Tibial nerve (tissue), 4 donors: ENCODE measurements around the gene KDM4C. TPM values are rescaled to one million over a fixed set of nuclear protein-coding genes. Genes with fewer than 3 reads are reported as not detected.

Experiments
- DNase-seq, 2 donors: peaks; one replicate each; pipeline ENCODE4 v3.0.0-alpha.2; 2019; ENCODE audit warnings: low spot score in 2 of 2
- H3K27ac ChIP-seq, 4 donors: fragments of 200-600 bp; sonication (generic) in 3 of 4; one replicate each; pipeline ENCODE4 v1.5.1; 2017 to 2019; ENCODE audit warnings: mild to moderate bottlenecking in 1 of 4
- H3K27me3 ChIP-seq, 2 donors: fragments of 200-600 bp; sonication (generic) in 1 of 2; one replicate each; pipeline versions ENCODE4 v1.5.1 to v1.6.0; 2017 to 2019
- H3K36me3 ChIP-seq, 3 donors: fragments of 200-600 bp; sonication (generic); one replicate each; pipeline ENCODE4 v1.5.1; 2018 to 2019
- H3K4me1 ChIP-seq, 4 donors: fragments of 200-600 bp; sonication (generic) in 3 of 4; one replicate each; pipeline ENCODE4 v1.5.1; 2017 to 2019
- H3K4me3 ChIP-seq, 4 donors: fragments of 200-600 bp; sonication (generic) in 3 of 4; one replicate each; pipeline ENCODE4 v1.5.1; 2017 to 2019; ENCODE audit warnings: mild to moderate bottlenecking in 1 of 4, moderate library complexity in 1 of 4
- H3K9me3 ChIP-seq, 4 donors: fragments of 200-600 bp; sonication (generic) in 3 of 4; one replicate each; pipeline ENCODE4 v1.5.1; 2017 to 2019
- CTCF ChIP-seq, 5 experiments: fragments of 200-600 bp in 3 of 5; fragments of 450-650 bp in 2 of 5; sonication (generic) in 3 of 5; IDR thresholded peaks; one replicate each; pipeline ENCODE4 v1.5.1; 2016 to 2019; ENCODE audit warnings: antibody characterized with exemption in 5 of 5, mild to moderate bottlenecking in 3 of 5, moderate library complexity in 2 of 5
- EP300 ChIP-seq, 2 donors: sonication (generic); formaldehyde crosslinking; IDR thresholded peaks; one replicate each; pipeline ENCODE4 v1.6.1; 2017; ENCODE audit warnings: antibody characterized with exemption in 2 of 2, mild to moderate bottlenecking in 1 of 2
- POLR2A ChIP-seq, 2 donors: fragments of 450-650 bp; IDR thresholded peaks; one replicate each; pipeline ENCODE4 v1.6.1; 2017; ENCODE audit warnings: antibody characterized with exemption in 2 of 2, mild to moderate bottlenecking in 2 of 2, moderate library complexity in 2 of 2
- WGBS, 2 donors: methylation state at CpG; one replicate each; pipeline ENCODE4 v1.1.5; 2018; 5-methylcytosine and 5-hydroxymethylcytosine counted together
- total RNA-seq, 4 donors: library from RNA; depleted of rRNA; stranded (reverse); fragments of >200 nt; gene quantifications; one replicate each; pipeline ENCODE4 v1.1.0, GENCODE V29; 2016

KDM4C gene
- total RNA-seq, 4 donors from 2014 or later: 27.8 to 47.7 (median 38.1) TPM

- no peak for TF ChIP-seq EP300 (IDR thresholded peaks at IDR 0.05)
- no peak for TF ChIP-seq POLR2A (IDR thresholded peaks at IDR 0.05)
- TF ChIP-seq CTCF (IDR thresholded peaks at IDR 0.05): no peak
- DNase-seq: no peak
- Histone ChIP-seq H3K4me3 (no peak overlapping the region), H3K9me3 (no peaks in the 10 kb centered on the region), H3K36me3 (peaks cover 0 to 11% (median 0%) of the 10 kb centered on the region in 3 donors), H3K27me3 (no peaks in the 10 kb centered on the region), H3K4me1 (peaks cover 0 to 13% (median 0%) of the 10 kb centered on the region in 4 donors), H3K27ac (no peak overlapping the region)
- WGBS, 2 donors: 76 to 96% methylated on average over 7 of the region's 7 CpGs
Observed at GRCh38 chr9:7097040-7097715, 339.4 kb downstream of the KDM4C start.

GRCh38 chr9:7097785-7098752, 340.3 kb downstream of the KDM4C start:
- no peak overlapping the region for H3K4me3 ChIP-seq
- no peak overlapping the region for H3K27ac ChIP-seq
- 71 to 79% methylated on average over 3 of the region's 3 CpGs for WGBS, 2 donors
- TF ChIP-seq POLR2A (IDR thresholded peaks at IDR 0.05) (no peak), CTCF (IDR thresholded peaks at IDR 0.05) (no peak), EP300 (IDR thresholded peaks at IDR 0.05) (no peak)
- DNase-seq: no peak
- H3K4me1 ChIP-seq: peaks cover 0 to 13% (median 0%) of the 10 kb centered on the region in 4 donors
- peaks cover 0 to 11% (median 0%) of the 10 kb centered on the region in 3 donors for H3K36me3 ChIP-seq
- no peaks in the 10 kb centered on the region for H3K27me3 ChIP-seq
- no peaks in the 10 kb centered on the region for H3K9me3 ChIP-seq

GRCh38 chr9:7103367-7103766, 345.6 kb downstream of the KDM4C start:
- 74 to 79% methylated on average over 7 of the region's 7 CpGs for WGBS, 2 donors
- H3K36me3 ChIP-seq: peaks cover 0 to 39% (median 5%) of the 10 kb centered on the region in 3 donors
- H3K4me1 ChIP-seq: no peaks in the 10 kb centered on the region
- TF ChIP-seq POLR2A (IDR thresholded peaks at IDR 0.05) (no peak), EP300 (IDR thresholded peaks at IDR 0.05) (no peak), CTCF (IDR thresholded peaks at IDR 0.05) (no peak)
- H3K9me3 ChIP-seq: no peaks in the 10 kb centered on the region
- no peak for DNase-seq
- no peak overlapping the region for H3K27ac ChIP-seq
- H3K4me3 ChIP-seq: no peak overlapping the region
- no peaks in the 10 kb centered on the region for H3K27me3 ChIP-seq

GRCh38 chr9:7103771-7104170, 346.0 kb downstream of the KDM4C start:
- DNase-seq: no peak
- Histone ChIP-seq H3K4me1 (no peaks in the 10 kb centered on the region), H3K27me3 (no peaks in the 10 kb centered on the region), H3K4me3 (no peak overlapping the region), H3K27ac (no peak overlapping the region), H3K36me3 (peaks cover 0 to 40% (median 5%) of the 10 kb centered on the region in 3 donors), H3K9me3 (no peaks in the 10 kb centered on the region)
- no peak for TF ChIP-seq EP300 (IDR thresholded peaks at IDR 0.05)
- no peak for TF ChIP-seq CTCF (IDR thresholded peaks at IDR 0.05)
- TF ChIP-seq POLR2A (IDR thresholded peaks at IDR 0.05): no peak
- 80 to 84% methylated on average over 6 of the region's 6 CpGs for WGBS, 2 donors

- no peaks in the 10 kb centered on the region for H3K4me1 ChIP-seq
- TF ChIP-seq CTCF (IDR thresholded peaks at IDR 0.05) (no peak), EP300 (IDR thresholded peaks at IDR 0.05) (no peak), POLR2A (IDR thresholded peaks at IDR 0.05) (no peak)
- peaks cover 0 to 36% (median 5%) of the 10 kb centered on the region in 3 donors for H3K36me3 ChIP-seq
- 69 to 72% methylated on average over 2 of the region's 2 CpGs for WGBS, 2 donors
- H3K27me3 ChIP-seq: no peaks in the 10 kb centered on the region
- H3K27ac ChIP-seq: no peak overlapping the region
- H3K4me3 ChIP-seq: no peak overlapping the region
- no peak for DNase-seq
- H3K9me3 ChIP-seq: no peaks in the 10 kb centered on the region
Observed at GRCh38 chr9:7104625-7105024, 346.9 kb downstream of the KDM4C start.
